ENCODE data around the gene TTLL12.

Gene TTLL12

GRCh38 chr22:43222262-43222661, 35.3 kb upstream of the TTLL12 start:
- DNase-seq: no peak
- no peak overlapping the region for H3K27ac Mint-ChIP-seq
- no peak for ATAC-seq
- no peaks in the 10 kb centered on the region for H3K9me3 Mint-ChIP-seq
- H3K4me1 Mint-ChIP-seq: peaks cover 6% of the 10 kb centered on the region
- H3K27me3 Mint-ChIP-seq: no peaks in the 10 kb centered on the region
- no peak overlapping the region for H3K4me3 Mint-ChIP-seq

GRCh38 chr22:43220625-43221380, 33.9 kb upstream of the TTLL12 start:
- H3K4me3 Mint-ChIP-seq: no peak overlapping the region
- no peaks in the 10 kb centered on the region for H3K9me3 Mint-ChIP-seq
- H3K27ac Mint-ChIP-seq: no peak overlapping the region
- no peak for ATAC-seq
- H3K27me3 Mint-ChIP-seq: no peaks in the 10 kb centered on the region
- H3K4me1 Mint-ChIP-seq: peaks cover under 1% of the 10 kb centered on the region
- DNase-seq: no peak

GRCh38 chr22:43218786-43219185, 31.9 kb upstream of the TTLL12 start:
- Mint-ChIP-seq H3K4me1 (no peaks in the 10 kb centered on the region), H3K4me3 (no peak overlapping the region), H3K27ac (peak overlapping the region in 1 of 2 donors; percentile 34), H3K9me3 (no peaks in the 10 kb centered on the region), H3K27me3 (no peaks in the 10 kb centered on the region)
- DNase-seq (no peak), ATAC-seq (no peak)

GRCh38 chr22:43217285-43218030, 30.5 kb upstream of the TTLL12 start:
- no peak overlapping the region for H3K4me3 Mint-ChIP-seq
- DNase-seq (no peak), ATAC-seq (no peak)
- H3K4me1 Mint-ChIP-seq: no peaks in the 10 kb centered on the region
- no peak overlapping the region for H3K27ac Mint-ChIP-seq
- no peaks in the 10 kb centered on the region for H3K9me3 Mint-ChIP-seq
- H3K27me3 Mint-ChIP-seq: no peaks in the 10 kb centered on the region

- Mint-ChIP-seq H3K27me3 (no peaks in the 10 kb centered on the region), H3K9me3 (no peaks in the 10 kb centered on the region), H3K4me1 (no peaks in the 10 kb centered on the region), H3K27ac (no peak overlapping the region), H3K4me3 (no peak overlapping the region)
- no peak for DNase-seq
- no peak for ATAC-seq
Measured at GRCh38 chr22:43216738-43217137, 29.8 kb upstream of the TTLL12 start.

- Mint-ChIP-seq H3K4me1 (no peaks in the 10 kb centered on the region), H3K9me3 (no peaks in the 10 kb centered on the region), H3K4me3 (no peak overlapping the region), H3K27me3 (no peaks in the 10 kb centered on the region), H3K27ac (no peak overlapping the region)
- DNase-seq (no peak), ATAC-seq (no peak)
Measured at GRCh38 chr22:43213962-43214361, 27.0 kb upstream of the TTLL12 start.

GRCh38 chr22:43213051-43213450, 26.1 kb upstream of the TTLL12 start:
- Mint-ChIP-seq H3K9me3 (no peaks in the 10 kb centered on the region), H3K4me3 (no peak overlapping the region), H3K27ac (no peak overlapping the region), H3K4me1 (no peaks in the 10 kb centered on the region), H3K27me3 (no peaks in the 10 kb centered on the region)
- ATAC-seq: no peak
- no peak for DNase-seq

- no peaks in the 10 kb centered on the region for H3K4me1 Mint-ChIP-seq
- no peaks in the 10 kb centered on the region for H3K9me3 Mint-ChIP-seq
- DNase-seq (no peak), ATAC-seq (no peak)
- no peak overlapping the region for H3K4me3 Mint-ChIP-seq
- H3K27me3 Mint-ChIP-seq: no peaks in the 10 kb centered on the region
- H3K27ac Mint-ChIP-seq: no peak overlapping the region
Measured at GRCh38 chr22:43212434-43212952, 25.6 kb upstream of the TTLL12 start.

- Mint-ChIP-seq H3K4me3 (no peak overlapping the region), H3K27me3 (no peaks in the 10 kb centered on the region), H3K4me1 (no peaks in the 10 kb centered on the region), H3K9me3 (no peaks in the 10 kb centered on the region), H3K27ac (no peak overlapping the region)
- DNase-seq (no peak), ATAC-seq (no peak)
Measured at GRCh38 chr22:43211941-43212433, 25.1 kb upstream of the TTLL12 start.

GRCh38 chr22:43210631-43211515, 23.9 kb upstream of the TTLL12 start:
- no peak for DNase-seq
- no peak overlapping the region for H3K27ac Mint-ChIP-seq
- no peak overlapping the region for H3K4me3 Mint-ChIP-seq
- no peaks in the 10 kb centered on the region for H3K9me3 Mint-ChIP-seq
- no peak for ATAC-seq
- no peaks in the 10 kb centered on the region for H3K27me3 Mint-ChIP-seq
- H3K4me1 Mint-ChIP-seq: peaks cover 9% of the 10 kb centered on the region

GRCh38 chr22:43209971-43210370, 23.0 kb upstream of the TTLL12 start:
- H3K9me3 Mint-ChIP-seq: no peaks in the 10 kb centered on the region
- peaks cover 14% of the 10 kb centered on the region for H3K4me1 Mint-ChIP-seq
- no peaks in the 10 kb centered on the region for H3K27me3 Mint-ChIP-seq
- H3K27ac Mint-ChIP-seq: no peak overlapping the region
- no peak for ATAC-seq
- no peak overlapping the region for H3K4me3 Mint-ChIP-seq
- no peak for DNase-seq

GRCh38 chr22:43209523-43209890, 22.6 kb upstream of the TTLL12 start:
- no peak overlapping the region for H3K27ac Mint-ChIP-seq
- no peaks in the 10 kb centered on the region for H3K9me3 Mint-ChIP-seq
- ATAC-seq (no peak), DNase-seq (no peak)
- H3K27me3 Mint-ChIP-seq: no peaks in the 10 kb centered on the region
- peaks cover 14% of the 10 kb centered on the region for H3K4me1 Mint-ChIP-seq
- H3K4me3 Mint-ChIP-seq: no peak overlapping the region

GRCh38 chr22:43208703-43209522, 22.0 kb upstream of the TTLL12 start:
- Mint-ChIP-seq H3K27ac (no peak overlapping the region), H3K27me3 (no peaks in the 10 kb centered on the region), H3K9me3 (no peaks in the 10 kb centered on the region), H3K4me3 (no peak overlapping the region), H3K4me1 (peaks cover 14% of the 10 kb centered on the region)
- DNase-seq (no peak), ATAC-seq (no peak)

GRCh38 chr22:43207849-43208702, 21.1 kb upstream of the TTLL12 start:
- Mint-ChIP-seq H3K27me3 (no peaks in the 10 kb centered on the region), H3K9me3 (no peaks in the 10 kb centered on the region), H3K4me3 (no peak overlapping the region), H3K27ac (peak overlapping the region in 1 of 2 donors; percentile 72), H3K4me1 (peaks cover 14% of the 10 kb centered on the region)
- DNase-seq (no peak), ATAC-seq (no peak)

All from stimulated activated naive CD8-positive, alpha-beta T cell treated with anti-CD3 and anti-CD28 coated beads, Interleukin-15, amount 100 ng/mL, for 72 hours (primary cell).